GM10266 (cell line): ENCODE results near the gene UBAP2L.

Source experiments
- DNase-seq: peaks from one replicate; pipeline ENCODE4 v3.0.0; 2012; ENCODE audit errors: extremely low spot score
- TF ChIP-seq, protein P1 (sequence below): IDR thresholded peaks from 2 replicates; pipeline ENCODE4 v1.5.1; 2012; ENCODE audit warnings: mild to moderate bottlenecking, low read depth; ENCODE audit not compliant: control insufficient read depth, insufficient read depth; ENCODE audit errors: missing control alignments

The UBAP2L gene

GRCh38 chr1:154178911-154179811 is 41.6 kb upstream of the UBAP2L start:
- no peak for DNase-seq
- TF ChIP-seq, protein P1, sequence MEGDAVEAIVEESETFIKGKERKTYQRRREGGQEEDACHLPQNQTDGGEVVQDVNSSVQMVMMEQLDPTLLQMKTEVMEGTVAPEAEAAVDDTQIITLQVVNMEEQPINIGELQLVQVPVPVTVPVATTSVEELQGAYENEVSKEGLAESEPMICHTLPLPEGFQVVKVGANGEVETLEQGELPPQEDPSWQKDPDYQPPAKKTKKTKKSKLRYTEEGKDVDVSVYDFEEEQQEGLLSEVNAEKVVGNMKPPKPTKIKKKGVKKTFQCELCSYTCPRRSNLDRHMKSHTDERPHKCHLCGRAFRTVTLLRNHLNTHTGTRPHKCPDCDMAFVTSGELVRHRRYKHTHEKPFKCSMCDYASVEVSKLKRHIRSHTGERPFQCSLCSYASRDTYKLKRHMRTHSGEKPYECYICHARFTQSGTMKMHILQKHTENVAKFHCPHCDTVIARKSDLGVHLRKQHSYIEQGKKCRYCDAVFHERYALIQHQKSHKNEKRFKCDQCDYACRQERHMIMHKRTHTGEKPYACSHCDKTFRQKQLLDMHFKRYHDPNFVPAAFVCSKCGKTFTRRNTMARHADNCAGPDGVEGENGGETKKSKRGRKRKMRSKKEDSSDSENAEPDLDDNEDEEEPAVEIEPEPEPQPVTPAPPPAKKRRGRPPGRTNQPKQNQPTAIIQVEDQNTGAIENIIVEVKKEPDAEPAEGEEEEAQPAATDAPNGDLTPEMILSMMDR, result no peak

DNA sequence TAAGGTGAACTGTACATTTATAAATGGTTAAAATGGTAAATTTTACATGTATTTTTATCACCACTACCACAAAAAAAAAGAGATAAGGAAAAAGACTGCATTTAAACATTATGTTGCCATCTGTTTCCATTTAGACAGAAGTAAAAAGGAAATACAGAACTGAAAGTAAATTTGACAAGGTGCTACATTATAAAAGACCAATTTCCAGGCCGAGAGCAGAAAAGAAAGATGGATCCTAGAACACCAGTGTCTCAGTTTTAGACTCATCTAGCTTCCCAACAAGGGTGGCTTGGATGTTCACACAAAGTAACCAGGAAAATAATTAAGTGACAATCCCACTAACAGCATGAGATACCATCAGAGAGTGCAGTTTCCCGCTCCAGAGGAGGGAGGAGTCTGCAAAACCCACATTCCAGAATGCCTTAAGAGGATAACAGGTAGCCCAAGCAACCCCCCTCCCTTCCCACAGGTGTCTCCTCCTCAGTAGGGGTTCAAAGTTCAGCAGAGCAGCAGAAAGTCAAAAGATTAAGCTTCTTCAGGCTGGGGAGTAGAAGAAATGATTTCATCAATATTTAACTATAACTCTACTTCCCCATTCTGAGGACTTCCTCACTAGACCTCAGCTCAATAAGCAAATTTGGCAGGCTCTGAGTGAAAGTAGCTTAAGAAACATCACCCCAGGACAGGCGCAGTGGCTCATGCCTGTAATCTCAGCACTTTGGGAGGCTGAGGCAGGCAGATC is 40.6 kb upstream of the UBAP2L start:
- TF ChIP-seq, protein P1, result no peak
- DNase-seq, result peak; percentile 36

- TF ChIP-seq, protein P1, result no peak
- DNase-seq, result no peak
Observed at GRCh38 chr1:154181944-154182343, 38.8 kb upstream of the UBAP2L start.

DNA sequence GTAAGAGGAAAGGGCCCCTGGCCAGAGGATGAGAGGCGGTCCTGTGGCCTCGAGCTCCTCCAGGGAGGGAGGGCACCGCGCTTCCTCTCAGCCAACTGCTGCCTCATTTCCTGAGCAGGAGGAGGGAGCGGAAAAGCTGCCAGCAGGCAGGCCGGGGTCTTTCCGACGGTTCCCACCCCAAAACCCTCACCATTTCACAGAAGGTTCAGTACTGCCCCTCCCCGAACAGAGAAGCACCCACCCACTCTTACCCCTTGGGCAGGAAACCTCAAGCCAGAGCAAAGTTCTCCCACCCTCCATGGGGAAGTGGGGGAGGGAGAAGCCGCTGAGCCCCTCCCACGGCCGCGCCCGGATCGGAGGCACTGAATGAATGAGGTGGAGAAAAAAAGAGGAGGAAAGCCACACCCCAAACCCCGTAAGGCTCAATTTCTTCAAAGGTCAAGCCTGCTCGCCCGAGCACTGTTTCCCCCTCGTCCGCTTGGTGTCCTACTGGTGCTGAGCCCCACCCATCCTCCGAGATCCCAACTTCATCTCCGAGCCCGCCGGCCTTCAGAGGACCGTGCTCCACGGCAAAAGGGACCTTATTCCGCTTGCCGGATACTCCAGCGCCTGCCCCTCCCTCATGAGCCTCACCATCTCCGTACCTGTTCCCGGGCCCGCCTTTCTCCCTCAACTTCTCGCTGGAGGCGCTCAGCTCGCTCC is 38.3 kb upstream of the UBAP2L start:
- DNase-seq, result peak; percentile 76
- TF ChIP-seq, protein P1, result no peak

DNA sequence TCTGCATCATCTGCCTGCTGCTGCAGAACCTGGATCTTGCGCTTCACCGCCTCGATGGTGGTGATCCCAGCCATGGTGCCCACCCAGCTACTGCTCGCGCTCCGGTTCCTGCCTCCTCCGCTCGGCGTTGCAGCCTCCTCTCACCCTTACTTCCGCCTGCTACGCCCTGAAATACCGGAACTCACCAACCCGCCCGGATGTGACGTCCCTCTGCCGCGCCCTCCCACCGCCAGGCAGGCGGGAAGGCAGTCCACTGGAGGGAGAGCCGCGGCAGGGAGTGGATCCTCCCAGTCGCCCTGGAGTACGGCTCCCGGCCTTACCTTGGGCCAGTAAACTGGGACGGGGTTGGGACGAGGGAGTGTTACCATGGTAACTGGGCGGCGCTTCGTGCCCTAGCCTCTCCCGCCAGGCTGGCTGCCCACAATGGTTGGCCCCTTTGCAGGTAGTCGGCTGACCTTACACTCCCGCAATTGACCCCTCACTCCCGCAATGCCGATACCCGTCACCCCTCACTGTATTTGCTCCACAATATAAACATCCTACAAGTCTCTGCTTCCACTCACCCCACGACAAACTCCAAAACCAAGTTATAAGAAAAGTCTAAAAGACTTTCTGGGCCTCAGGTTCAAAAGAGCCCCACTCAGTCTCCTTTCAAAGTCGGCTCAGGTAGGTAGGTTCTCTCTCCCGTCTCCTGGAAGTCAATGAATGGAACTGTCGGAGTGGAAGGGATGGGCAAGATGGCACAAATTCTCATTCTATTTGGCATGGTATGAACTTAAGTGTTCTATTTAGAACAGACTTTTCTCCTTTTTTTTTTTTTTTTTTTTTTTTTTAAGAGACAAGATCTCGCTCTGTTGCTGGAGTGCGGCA is 37.5 kb upstream of the UBAP2L start:
- DNase-seq, result peak; percentile 89
- TF ChIP-seq, protein P1, result no peak

DNA sequence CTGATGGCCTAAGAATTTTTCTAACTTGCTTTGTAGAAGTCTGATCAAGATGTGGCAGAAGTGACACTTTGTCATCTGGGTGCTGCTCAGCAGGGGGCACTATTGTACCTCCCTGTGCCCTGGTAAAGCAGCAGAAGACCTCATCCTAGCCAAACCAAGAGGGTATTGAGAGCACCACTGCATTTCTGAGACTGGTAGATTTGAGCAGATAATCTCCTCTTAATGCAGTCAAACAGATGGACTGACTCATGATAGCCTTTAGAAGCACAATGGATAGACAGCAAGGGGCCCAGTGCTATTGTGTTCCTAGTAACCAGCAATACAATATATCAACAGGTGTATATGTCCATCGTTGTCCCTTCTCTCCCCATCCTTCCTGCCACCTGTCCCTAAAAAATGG is 34.6 kb upstream of the UBAP2L start:
- TF ChIP-seq, protein P1, result peak; percentile 71
- peak; percentile 59 for DNase-seq
